Suprapubic skin (tissue), 4 donors: ENCODE data around the gene DNAJC7. TPM values are rescaled to one million over a fixed set of nuclear protein-coding genes. Genes with fewer than 3 reads are reported as not detected.

Experiments used
- DNase-seq, 2 donors: peaks; one replicate each; pipeline ENCODE4 v3.0.0-alpha.2; 2019; ENCODE audit warnings: low spot score in 2 of 2
- H3K27ac ChIP-seq: fragments of 200-600 bp; sonication (generic); one replicate; pipeline ENCODE4 v1.5.1; 2019
- H3K27me3 ChIP-seq: fragments of 200-600 bp; sonication (generic); one replicate; pipeline ENCODE4 v1.5.1; 2019
- H3K36me3 ChIP-seq: fragments of 200-600 bp; sonication (generic); one replicate; pipeline ENCODE4 v1.5.1; 2019
- H3K4me1 ChIP-seq: fragments of 200-600 bp; sonication (generic); one replicate; pipeline ENCODE4 v1.5.1; 2019
- H3K4me3 ChIP-seq: fragments of 200-600 bp; sonication (generic); one replicate; pipeline ENCODE4 v1.5.1; 2019; ENCODE audit warnings: mild to moderate bottlenecking
- H3K9me3 ChIP-seq: fragments of 200-600 bp; sonication (generic); one replicate; pipeline ENCODE4 v1.5.1; 2019
- EP300 ChIP-seq: sonication (generic); formaldehyde crosslinking; IDR thresholded peaks from one replicate; pipeline ENCODE4 v1.6.1; 2017; ENCODE audit warnings: antibody characterized with exemption
- POLR2A ChIP-seq, 2 donors: fragments of 450-650 bp; IDR thresholded peaks; one replicate each; pipeline ENCODE4 v1.6.1; 2017; ENCODE audit warnings: antibody characterized with exemption in 2 of 2, mild to moderate bottlenecking in 2 of 2, moderate library complexity in 2 of 2
- POLR2AphosphoS5 ChIP-seq, 3 donors: sonication (generic); formaldehyde crosslinking; IDR thresholded peaks; one replicate each; pipeline ENCODE4 v1.6.1; 2017; ENCODE audit warnings: antibody characterized with exemption in 3 of 3
- WGBS: methylation state at CpG from one replicate; pipeline ENCODE4 v1.1.5; 2018; 5-methylcytosine and 5-hydroxymethylcytosine counted together
- total RNA-seq, 4 donors: library from RNA; depleted of rRNA; stranded (reverse); fragments of >200 nt; gene quantifications; one replicate each; pipeline ENCODE4 v1.1.0, GENCODE V29; 2016
- TF ChIP-seq, protein P1 (sequence below), 2 donors: fragments of 200-600 bp in 1 of 2; fragments of 450-650 bp in 1 of 2; sonication (generic) in 1 of 2; IDR thresholded peaks; one replicate each; pipeline ENCODE4 v1.5.1; 2016 to 2019; ENCODE audit warnings: antibody characterized with exemption in 2 of 2, mild to moderate bottlenecking in 1 of 2, moderate library complexity in 1 of 2

DNAJC7 gene
- total RNA-seq, 4 donors from 2014 or later: 57.5 to 82.6 (median 60.2) TPM

DNA sequence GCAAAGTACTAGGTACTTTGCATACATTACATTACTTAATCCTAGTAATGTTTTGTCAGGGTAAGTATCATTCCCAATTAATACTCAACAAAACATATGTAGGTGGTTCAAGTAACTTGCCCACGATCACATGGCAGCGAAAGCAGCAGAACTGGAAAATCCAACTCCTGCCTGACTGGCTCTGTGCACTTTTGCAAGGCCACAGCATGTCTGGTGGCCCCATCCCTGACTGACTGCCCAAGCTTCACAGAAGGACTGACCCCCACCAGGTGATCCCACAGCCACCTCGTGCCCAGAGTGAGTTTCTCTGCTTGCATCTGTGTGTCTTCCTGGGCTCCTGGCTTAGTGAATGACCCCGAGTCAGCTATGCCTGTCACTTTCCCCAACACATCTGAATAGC lies 39.2 kb downstream of the DNAJC7 start:
- DNase-seq: peak in 1 of 2 donors; percentile 55
- Histone ChIP-seq H3K27ac (peak overlapping the region; percentile 36), H3K9me3 (no peaks in the 10 kb centered on the region), H3K36me3 (peaks cover 85% of the 10 kb centered on the region), H3K27me3 (no peaks in the 10 kb centered on the region), H3K4me3 (no peak overlapping the region), H3K4me1 (peaks cover 44% of the 10 kb centered on the region)
- TF ChIP-seq POLR2AphosphoS5 (IDR thresholded peaks at IDR 0.05) (no peak), POLR2A (IDR thresholded peaks at IDR 0.05) (no peak), EP300 (no peak)
- TF ChIP-seq, protein P1, sequence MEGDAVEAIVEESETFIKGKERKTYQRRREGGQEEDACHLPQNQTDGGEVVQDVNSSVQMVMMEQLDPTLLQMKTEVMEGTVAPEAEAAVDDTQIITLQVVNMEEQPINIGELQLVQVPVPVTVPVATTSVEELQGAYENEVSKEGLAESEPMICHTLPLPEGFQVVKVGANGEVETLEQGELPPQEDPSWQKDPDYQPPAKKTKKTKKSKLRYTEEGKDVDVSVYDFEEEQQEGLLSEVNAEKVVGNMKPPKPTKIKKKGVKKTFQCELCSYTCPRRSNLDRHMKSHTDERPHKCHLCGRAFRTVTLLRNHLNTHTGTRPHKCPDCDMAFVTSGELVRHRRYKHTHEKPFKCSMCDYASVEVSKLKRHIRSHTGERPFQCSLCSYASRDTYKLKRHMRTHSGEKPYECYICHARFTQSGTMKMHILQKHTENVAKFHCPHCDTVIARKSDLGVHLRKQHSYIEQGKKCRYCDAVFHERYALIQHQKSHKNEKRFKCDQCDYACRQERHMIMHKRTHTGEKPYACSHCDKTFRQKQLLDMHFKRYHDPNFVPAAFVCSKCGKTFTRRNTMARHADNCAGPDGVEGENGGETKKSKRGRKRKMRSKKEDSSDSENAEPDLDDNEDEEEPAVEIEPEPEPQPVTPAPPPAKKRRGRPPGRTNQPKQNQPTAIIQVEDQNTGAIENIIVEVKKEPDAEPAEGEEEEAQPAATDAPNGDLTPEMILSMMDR (IDR thresholded peaks at IDR 0.05): no peak
- 84% methylated on average over 4 of the region's 4 CpGs for WGBS

GRCh38 chr17:41976142-41976768 lies 41.0 kb downstream of the DNAJC7 start:
- H3K9me3 ChIP-seq: no peaks in the 10 kb centered on the region
- peak overlapping the region; percentile 0 for H3K4me3 ChIP-seq
- H3K27ac ChIP-seq: peak overlapping the region; percentile 45
- H3K36me3 ChIP-seq: peaks cover 85% of the 10 kb centered on the region
- H3K4me1 ChIP-seq: peaks cover 60% of the 10 kb centered on the region
- H3K27me3 ChIP-seq: no peaks in the 10 kb centered on the region
- WGBS: 30% methylated on average over 9 of the region's 11 CpGs
- TF ChIP-seq EP300 (no peak), POLR2A (IDR thresholded peaks at IDR 0.05) (no peak), POLR2AphosphoS5 (IDR thresholded peaks at IDR 0.05) (no peak)
- TF ChIP-seq, protein P1 (IDR thresholded peaks at IDR 0.05): no peak
- DNase-seq: no peak

DNA sequence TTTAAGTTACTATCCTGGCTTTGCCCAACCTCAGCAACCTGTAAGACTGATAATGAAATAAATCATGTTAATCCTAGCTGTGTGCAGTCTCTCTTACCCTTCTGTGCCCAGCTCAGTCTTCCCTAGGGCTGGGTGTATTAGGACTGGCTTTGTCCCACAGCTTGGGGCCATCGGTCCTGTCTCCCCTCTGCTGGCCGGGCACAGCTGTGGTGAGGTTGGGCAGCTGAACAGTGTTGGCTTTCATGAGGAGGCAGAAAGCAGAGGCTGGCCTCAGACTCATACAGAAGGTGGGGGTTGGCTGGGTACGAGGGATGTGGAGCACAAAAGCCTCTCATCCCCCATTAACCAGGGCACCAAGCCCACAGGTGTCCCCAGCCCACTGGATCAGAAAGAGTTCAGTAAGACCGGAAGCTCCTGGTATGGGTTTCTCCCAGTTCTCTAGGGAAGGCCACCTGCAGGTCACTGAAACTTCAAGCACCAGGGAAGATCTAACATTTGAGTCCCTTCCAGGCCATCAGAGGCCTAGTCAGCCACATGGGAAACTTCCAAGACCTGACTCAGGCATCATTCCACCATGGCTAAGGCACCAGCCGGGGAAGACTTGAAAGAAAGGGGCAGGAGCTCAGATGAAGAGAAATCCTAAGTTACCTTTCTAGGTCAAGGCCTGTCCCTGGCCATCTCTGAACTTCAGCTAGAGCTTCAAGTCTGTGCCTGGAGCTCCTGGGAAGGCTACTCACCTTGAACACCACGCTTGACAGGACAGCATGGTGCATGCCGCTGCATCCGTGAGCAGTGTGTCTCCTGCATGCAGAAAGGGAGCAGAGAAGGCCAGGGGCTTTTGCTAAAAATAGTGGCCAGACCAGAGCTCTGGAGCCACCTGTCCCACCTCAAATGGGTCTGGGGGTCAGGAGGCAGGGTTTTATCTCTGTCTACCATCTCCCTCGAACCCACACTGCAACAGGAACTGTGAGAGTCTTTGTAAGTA lies 41.8 kb downstream of the DNAJC7 start:
- TF ChIP-seq EP300: no peak
- TF ChIP-seq, protein P1 (IDR thresholded peaks at IDR 0.05): no peak
- no peak for TF ChIP-seq POLR2AphosphoS5 (IDR thresholded peaks at IDR 0.05)
- TF ChIP-seq POLR2A (IDR thresholded peaks at IDR 0.05): no peak
- DNase-seq: no peak
- peaks cover 67% of the 10 kb centered on the region for H3K4me1 ChIP-seq
- H3K27ac ChIP-seq: peak overlapping the region; percentile 45
- H3K36me3 ChIP-seq: peaks cover 81% of the 10 kb centered on the region
- 76% methylated on average over 9 of the region's 9 CpGs for WGBS
- H3K27me3 ChIP-seq: no peaks in the 10 kb centered on the region
- H3K4me3 ChIP-seq: no peak overlapping the region
- no peaks in the 10 kb centered on the region for H3K9me3 ChIP-seq

GRCh38 chr17:41974658-41975057 lies 42.6 kb downstream of the DNAJC7 start:
- no peaks in the 10 kb centered on the region for H3K9me3 ChIP-seq
- peaks cover 75% of the 10 kb centered on the region for H3K36me3 ChIP-seq
- DNase-seq: no peak
- TF ChIP-seq, protein P1 (IDR thresholded peaks at IDR 0.05): no peak
- TF ChIP-seq EP300 (no peak), POLR2A (IDR thresholded peaks at IDR 0.05) (no peak), POLR2AphosphoS5 (IDR thresholded peaks at IDR 0.05) (no peak)
- no peaks in the 10 kb centered on the region for H3K27me3 ChIP-seq
- no peak overlapping the region for H3K4me3 ChIP-seq
- H3K4me1 ChIP-seq: peaks cover 72% of the 10 kb centered on the region
- H3K27ac ChIP-seq: peak overlapping the region; percentile 26
- 94% methylated on average over 4 of the region's 5 CpGs for WGBS

DNA sequence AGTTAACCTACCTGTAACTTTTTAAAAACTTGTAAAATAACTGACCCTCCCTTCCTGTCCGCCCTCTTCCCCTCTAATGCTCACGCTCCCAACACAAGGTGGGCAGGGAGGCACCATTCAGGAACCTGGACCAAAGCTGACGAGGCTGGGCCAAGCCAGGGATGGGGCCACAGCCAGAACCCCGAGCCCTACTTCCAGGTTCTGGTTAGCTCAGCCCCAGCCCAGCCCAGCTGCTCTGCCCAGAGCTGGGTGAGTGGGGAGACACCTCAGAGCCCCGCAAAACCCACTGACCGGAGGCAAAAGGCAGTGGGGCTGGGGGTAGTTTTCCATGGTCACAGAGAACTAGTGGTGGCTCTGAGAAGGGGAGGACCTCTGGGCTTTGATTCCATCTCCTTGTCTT lies 43.2 kb downstream of the DNAJC7 start:
- WGBS: 88% methylated on average over 5 of the region's 6 CpGs
- Histone ChIP-seq H3K4me1 (peaks cover 78% of the 10 kb centered on the region), H3K27ac (no peak overlapping the region), H3K9me3 (no peaks in the 10 kb centered on the region), H3K36me3 (peaks cover 76% of the 10 kb centered on the region), H3K27me3 (no peaks in the 10 kb centered on the region), H3K4me3 (no peak overlapping the region)
- no peak for DNase-seq
- TF ChIP-seq, protein P1 (IDR thresholded peaks at IDR 0.05): no peak
